ENCODE measurements around the gene B3GNT4.

DNA sequence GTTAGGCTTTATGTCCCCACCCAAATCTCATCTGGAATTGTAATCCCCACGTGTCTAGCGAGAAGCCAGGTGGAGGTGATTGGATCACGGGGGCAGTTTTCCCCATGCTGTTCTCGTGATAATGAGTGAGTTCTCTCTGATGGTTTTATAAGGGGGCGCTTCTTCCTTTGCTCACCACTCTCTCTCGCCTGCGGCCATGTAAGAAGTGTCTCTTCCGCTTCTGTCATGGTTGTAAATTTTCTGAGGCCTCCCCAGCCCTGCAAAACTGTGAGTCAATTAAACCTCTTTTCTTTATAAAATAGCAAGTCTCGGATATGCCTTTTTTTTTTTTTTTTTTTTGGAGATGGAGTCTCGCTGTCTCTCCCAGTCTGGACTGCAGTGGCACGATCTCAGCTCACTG lies 42.7 kb upstream of the B3GNT4 start:
- TF ChIP-seq CTCF (conservative IDR thresholded peaks at IDR 0.05 in 1 of 2, IDR thresholded peaks at IDR 0.05 in 1 of 2; ENCODE audit: extremely low read depth in 1 of 2, insufficient read depth in 1 of 2, low read depth in 1 of 2, low read length in 2 of 2) (no peak), EZH2 (IDR thresholded peaks at IDR 0.05; ENCODE audit: borderline replicate concordance, low read length) (no peak)
